T-helper 1 cell treated with Interleukin-12 subunit alpha and Interleukin-12 subunit beta and Interleukin-4 antibody, amounts not matched to agents 30 μg/mL and 1 μg/mL, for 36 hours (primary cell): Measurements from ENCODE around the gene FAM13A.

Experiments used
- H3K27ac Mint-ChIP-seq: one replicate; pipeline ENCODE4 v1.8.0; 2021; ENCODE audit warnings: mild to moderate bottlenecking, mixed read lengths
- H3K27me3 Mint-ChIP-seq: one replicate; pipeline ENCODE4 v1.8.0; 2021; ENCODE audit warnings: low read depth, mixed read lengths
- H3K36me3 Mint-ChIP-seq: one replicate; pipeline ENCODE4 v1.8.0; 2021; ENCODE audit warnings: low read depth, mixed read lengths
- H3K4me1 Mint-ChIP-seq: one replicate; pipeline ENCODE4 v1.8.0; 2021; ENCODE audit warnings: low read depth, mixed read lengths
- H3K4me3 Mint-ChIP-seq: one replicate; pipeline ENCODE4 v1.8.0; 2021; ENCODE audit warnings: mild to moderate bottlenecking, moderate library complexity, mixed read lengths
- H3K9me3 Mint-ChIP-seq: one replicate; pipeline ENCODE4 v1.8.0; 2021; ENCODE audit warnings: mixed read lengths

The FAM13A gene

DNA sequence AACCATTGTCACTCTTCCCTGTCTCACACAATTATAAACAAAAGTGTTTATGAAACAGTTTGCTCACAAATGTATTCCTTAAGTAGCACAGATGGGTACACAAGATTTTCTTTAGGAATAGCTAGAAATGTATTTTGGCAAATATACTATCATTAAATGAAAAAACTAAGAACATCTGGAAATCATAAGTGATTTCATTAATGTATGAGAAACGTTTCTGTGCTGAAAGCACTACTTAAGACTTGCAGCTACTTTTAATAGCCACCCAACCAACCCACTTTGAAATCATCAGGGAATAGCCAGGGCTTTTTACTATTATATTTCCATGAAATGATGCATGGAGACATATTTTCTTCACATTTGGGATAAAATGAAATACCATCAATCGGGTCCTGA lies 297.1 kb downstream of the FAM13A start:
- Mint-ChIP-seq H3K27me3 (no peaks in the 10 kb centered on the region), H3K27ac (no peak overlapping the region), H3K4me1 (no peaks in the 10 kb centered on the region), H3K36me3 (peaks cover 13% of the 10 kb centered on the region), H3K9me3 (no peaks in the 10 kb centered on the region), H3K4me3 (no peak overlapping the region)

DNA sequence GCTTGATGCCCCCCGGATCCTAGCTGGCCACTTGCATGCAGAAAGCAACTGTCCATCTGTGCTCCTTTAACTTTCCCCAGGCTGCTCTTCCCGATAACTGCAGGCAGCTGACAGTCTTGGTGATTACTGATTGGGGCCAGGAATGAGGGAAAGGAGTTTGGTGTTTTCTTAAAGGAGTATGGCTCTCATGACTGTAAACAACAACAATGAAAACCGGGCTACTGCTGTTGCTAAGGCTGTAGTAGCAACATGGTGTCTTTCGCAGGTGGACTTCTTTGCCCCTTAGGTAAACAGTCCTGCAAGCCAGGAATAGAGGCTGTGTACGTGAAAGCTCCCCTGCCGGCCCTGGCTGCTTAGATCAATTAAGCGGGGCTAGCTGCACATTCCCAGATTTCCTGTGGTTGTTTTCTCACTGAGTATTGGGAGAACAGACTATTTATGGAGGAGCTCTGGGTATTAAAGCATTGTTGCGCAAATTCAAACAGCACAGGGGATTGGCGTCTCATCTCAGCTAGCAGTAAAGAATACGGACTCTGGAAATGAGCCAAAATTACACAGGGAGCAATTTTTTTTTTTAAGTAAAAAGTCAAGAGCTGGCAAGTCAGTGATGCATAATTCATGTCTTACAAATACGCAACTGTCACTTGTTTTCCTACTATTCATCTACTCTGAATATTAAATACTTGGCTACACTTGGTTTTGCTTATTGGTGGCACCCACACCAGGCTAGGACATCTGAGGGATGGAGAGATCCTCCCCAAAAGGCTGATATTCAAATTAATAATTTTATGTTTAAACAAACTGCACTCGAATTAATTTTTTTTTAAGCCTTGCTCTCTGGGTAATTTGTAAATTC lies 297.7 kb downstream of the FAM13A start:
- Mint-ChIP-seq H3K36me3 (peaks cover 13% of the 10 kb centered on the region), H3K27me3 (no peaks in the 10 kb centered on the region), H3K9me3 (no peaks in the 10 kb centered on the region), H3K27ac (no peak overlapping the region), H3K4me1 (no peaks in the 10 kb centered on the region), H3K4me3 (no peak overlapping the region)

DNA sequence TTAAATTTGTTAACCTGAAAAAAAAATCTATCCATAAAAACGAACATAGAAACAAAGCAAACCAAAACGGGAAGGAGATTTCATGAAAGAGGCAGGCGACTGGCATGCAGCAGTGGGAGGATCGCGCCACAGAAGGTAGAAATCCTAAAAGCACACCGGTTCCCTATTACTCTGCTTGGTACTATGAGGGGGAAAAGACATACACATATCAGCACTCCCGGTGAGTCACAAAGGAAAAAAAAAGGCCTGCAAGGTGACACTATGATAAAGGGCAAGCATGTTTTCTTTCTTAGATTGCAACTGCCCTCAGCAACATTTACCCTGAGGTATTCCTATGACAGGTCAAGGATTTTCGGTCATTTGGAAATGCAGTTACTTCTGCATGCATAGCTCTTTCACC lies 298.7 kb downstream of the FAM13A start:
- Mint-ChIP-seq H3K27me3 (no peaks in the 10 kb centered on the region), H3K9me3 (no peaks in the 10 kb centered on the region), H3K4me3 (no peak overlapping the region)

DNA sequence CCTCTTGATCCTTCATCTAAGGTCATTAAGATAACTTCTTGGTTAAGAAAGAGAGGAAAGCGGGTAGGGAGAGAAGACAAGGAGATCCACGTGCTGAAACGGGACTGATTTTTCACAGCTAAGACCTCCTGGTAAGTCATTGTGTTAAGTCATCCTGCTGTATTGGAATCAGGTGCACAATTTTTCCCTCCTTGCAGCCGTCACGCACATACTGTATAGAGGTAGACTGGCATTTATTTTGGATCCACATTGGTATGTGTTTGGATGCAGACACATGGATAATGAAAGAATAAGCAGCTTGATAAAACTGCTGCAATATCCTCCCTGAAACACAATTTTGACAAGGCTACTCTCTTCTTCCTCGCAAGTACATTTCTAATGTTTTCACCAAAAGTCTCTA lies 299.2 kb downstream of the FAM13A start:
- H3K9me3 Mint-ChIP-seq: no peaks in the 10 kb centered on the region
- no peak overlapping the region for H3K4me3 Mint-ChIP-seq
- peaks cover 15% of the 10 kb centered on the region for H3K36me3 Mint-ChIP-seq
- H3K27ac Mint-ChIP-seq: no peak overlapping the region
- no peaks in the 10 kb centered on the region for H3K4me1 Mint-ChIP-seq
- no peaks in the 10 kb centered on the region for H3K27me3 Mint-ChIP-seq

More for the DNA sequence above, 298.7 kb downstream of the FAM13A start:
- Mint-ChIP-seq H3K4me1 (no peaks in the 10 kb centered on the region), H3K36me3 (peaks cover 18% of the 10 kb centered on the region), H3K27ac (no peak overlapping the region)

DNA sequence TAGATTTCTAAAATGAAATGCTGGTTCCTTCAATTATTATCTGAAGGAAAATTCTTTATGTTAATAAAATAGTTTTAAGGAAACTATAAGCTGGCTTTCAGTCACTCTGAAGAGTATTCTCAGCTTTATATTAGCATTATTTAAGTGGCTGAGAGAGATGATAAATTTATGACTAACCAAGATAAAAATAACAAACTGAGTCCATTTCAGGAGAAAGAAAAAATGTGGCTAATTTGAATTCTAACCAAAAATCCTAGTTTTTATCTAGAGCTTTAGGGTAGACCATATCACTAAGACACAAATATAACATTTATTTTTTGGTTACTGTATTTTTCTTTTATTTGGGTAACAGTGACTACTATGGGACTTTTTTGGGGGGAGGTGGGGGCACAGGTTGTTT lies 299.9 kb downstream of the FAM13A start:
- H3K9me3 Mint-ChIP-seq: no peaks in the 10 kb centered on the region
- no peak overlapping the region for H3K27ac Mint-ChIP-seq
- peaks cover 15% of the 10 kb centered on the region for H3K36me3 Mint-ChIP-seq
- H3K27me3 Mint-ChIP-seq: peaks cover 3% of the 10 kb centered on the region
- H3K4me1 Mint-ChIP-seq: no peaks in the 10 kb centered on the region
- H3K4me3 Mint-ChIP-seq: no peak overlapping the region

DNA sequence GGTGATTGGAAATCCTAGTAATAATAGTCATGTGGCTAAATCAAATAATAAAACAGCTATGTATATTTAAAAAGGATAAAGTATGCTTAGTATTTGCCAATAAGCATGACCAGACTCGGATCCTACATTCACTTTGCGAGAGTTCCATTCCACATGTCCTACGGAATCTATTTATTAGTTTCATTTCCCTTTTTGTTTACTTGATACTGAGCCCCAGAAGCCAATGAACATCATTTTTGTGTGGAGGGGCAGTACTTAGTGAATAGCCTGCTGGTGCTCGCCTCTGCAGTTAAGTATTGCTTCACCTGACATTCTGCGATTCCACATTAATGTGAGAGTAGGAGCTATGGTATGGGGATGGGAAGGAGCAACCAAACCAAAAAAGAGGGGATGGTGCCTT lies 300.8 kb downstream of the FAM13A start:
- H3K9me3 Mint-ChIP-seq: no peaks in the 10 kb centered on the region
- no peak overlapping the region for H3K4me3 Mint-ChIP-seq
- H3K27ac Mint-ChIP-seq: no peak overlapping the region
- H3K4me1 Mint-ChIP-seq: no peaks in the 10 kb centered on the region
- peaks cover 15% of the 10 kb centered on the region for H3K36me3 Mint-ChIP-seq
- H3K27me3 Mint-ChIP-seq: peaks cover 3% of the 10 kb centered on the region

DNA sequence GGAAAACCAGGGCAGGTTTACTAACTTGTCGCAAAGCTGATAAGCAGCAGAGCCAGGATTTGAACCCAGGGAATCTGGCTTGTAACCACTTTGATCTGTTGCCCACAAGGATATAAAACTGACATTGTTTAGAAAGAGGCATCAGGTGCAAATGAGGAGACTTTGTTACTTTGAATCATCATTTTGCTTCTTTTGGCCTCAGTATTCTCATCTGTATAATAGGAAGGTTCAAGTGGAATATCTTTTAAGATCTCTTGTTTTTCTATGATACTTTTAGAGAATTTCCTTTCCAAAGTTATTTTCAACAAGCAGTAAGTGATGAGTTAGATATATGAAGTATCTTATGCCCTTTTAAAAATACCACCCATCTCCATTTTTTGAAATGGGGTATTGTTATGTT lies 301.5 kb downstream of the FAM13A start:
- H3K27me3 Mint-ChIP-seq: peaks cover 3% of the 10 kb centered on the region
- H3K9me3 Mint-ChIP-seq: no peaks in the 10 kb centered on the region
- no peaks in the 10 kb centered on the region for H3K4me1 Mint-ChIP-seq
- no peak overlapping the region for H3K4me3 Mint-ChIP-seq
- H3K27ac Mint-ChIP-seq: no peak overlapping the region
- H3K36me3 Mint-ChIP-seq: peaks cover 13% of the 10 kb centered on the region

DNA sequence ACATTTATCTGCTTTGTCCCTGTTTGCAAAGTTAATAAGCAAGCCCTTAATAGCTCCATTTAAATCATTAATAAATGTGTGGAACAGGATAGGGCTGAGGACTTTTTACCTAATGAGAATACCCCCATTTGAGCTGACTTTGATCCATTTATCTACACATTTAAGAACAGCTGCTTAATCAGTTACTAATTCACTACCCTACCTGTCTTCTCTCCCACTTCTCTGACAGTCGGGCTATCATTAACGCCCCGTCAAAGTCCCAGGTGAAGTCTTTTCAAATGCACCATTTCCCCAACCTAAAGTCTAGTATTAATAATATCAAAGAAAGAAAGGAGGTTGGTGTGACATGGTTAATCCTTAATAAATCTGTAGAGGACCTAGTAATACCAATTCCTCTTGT lies 302.2 kb downstream of the FAM13A start:
- Mint-ChIP-seq H3K27ac (no peak overlapping the region), H3K4me3 (no peak overlapping the region), H3K4me1 (no peaks in the 10 kb centered on the region)

DNA sequence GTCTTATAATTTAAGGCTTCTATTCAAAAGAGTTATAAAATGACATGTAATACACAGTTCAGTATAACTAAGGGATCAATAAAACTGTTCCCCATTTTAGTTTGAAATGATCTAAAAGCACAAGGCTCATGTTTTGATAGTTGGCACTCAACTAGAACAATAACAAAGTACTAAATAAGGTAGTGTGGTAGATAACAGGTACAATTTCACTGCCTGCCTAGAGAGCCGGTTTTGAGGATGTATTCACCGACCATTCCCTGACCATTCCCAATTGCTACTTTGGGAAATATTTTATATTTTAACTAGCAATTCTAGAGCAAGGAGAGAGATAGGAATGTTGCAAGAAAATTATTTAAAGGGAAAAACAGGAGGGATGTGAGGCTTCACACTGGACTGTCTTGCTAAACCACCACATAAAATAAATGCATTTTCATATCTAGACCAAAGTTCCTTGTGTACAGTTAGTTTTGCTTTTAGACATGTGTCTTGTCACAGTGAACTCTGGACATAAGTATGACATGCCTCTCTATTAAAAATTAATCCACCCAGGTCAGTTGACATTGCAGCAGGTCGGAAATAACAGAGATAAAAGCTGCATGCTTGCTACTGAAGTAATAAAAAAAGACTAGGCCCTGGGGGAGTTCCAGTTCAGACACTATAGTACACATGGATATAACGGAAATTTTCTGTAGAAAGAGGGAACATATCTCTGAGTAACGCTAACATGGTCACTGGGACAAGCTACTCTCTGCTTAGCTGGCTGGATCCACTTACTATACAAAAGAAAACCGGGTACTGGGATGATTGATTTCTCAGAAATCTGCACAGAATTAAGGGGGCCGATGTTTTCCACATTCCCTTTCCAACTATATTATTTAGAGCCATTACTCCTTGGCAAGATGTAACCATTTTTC lies 303.1 kb downstream of the FAM13A start:
- H3K27me3 Mint-ChIP-seq: peaks cover 3% of the 10 kb centered on the region
- no peaks in the 10 kb centered on the region for H3K9me3 Mint-ChIP-seq
- peaks cover 25% of the 10 kb centered on the region for H3K36me3 Mint-ChIP-seq
- no peaks in the 10 kb centered on the region for H3K4me1 Mint-ChIP-seq
- H3K27ac Mint-ChIP-seq: no peak overlapping the region
- no peak overlapping the region for H3K4me3 Mint-ChIP-seq

More for the DNA sequence above, 302.2 kb downstream of the FAM13A start:
- H3K36me3 Mint-ChIP-seq: peaks cover 19% of the 10 kb centered on the region
- no peaks in the 10 kb centered on the region for H3K9me3 Mint-ChIP-seq
- peaks cover 3% of the 10 kb centered on the region for H3K27me3 Mint-ChIP-seq

DNA sequence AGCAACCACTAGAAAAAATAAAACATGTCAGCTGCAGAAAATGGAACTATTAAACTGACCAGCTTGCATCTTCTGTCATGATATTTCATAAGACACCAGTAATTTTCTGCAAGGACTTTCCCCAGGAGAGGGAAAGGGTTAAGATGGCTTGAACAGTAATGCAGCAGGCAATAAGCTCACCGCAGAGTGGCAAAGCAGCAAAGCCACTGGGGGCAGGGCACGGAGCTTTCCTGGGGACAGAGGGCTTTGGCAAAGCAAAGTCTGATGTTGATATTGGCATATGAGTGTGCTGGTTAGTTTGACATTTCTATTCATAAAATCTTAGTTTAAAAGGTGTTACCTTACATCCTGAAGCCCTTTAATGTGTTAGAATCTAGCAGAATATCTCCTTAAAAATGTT lies 304.2 kb downstream of the FAM13A start:
- H3K9me3 Mint-ChIP-seq: no peaks in the 10 kb centered on the region
- no peak overlapping the region for H3K4me3 Mint-ChIP-seq
- peaks cover 27% of the 10 kb centered on the region for H3K36me3 Mint-ChIP-seq
- H3K27me3 Mint-ChIP-seq: peaks cover 3% of the 10 kb centered on the region
- H3K27ac Mint-ChIP-seq: no peak overlapping the region
- no peaks in the 10 kb centered on the region for H3K4me1 Mint-ChIP-seq

DNA sequence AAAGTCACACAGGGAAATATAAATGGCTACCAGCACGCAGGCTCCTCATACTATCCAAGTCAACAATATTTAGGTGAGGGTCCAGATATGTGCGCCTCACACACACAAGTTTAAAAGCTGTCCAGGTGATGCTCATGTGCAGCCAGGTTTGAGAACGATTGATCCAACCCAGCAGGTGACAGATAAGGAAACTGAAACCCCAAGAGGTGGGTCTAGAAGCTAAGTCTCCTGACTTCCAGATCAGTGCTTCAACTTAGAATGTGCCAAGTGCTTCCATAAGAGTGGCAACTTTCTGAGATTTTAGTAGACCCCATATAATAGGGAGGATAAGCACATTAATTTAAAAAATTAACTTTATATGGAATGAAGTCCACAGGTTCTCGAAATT lies 304.9 kb downstream of the FAM13A start:
- Mint-ChIP-seq H3K4me1 (no peaks in the 10 kb centered on the region), H3K27ac (no peak overlapping the region), H3K36me3 (peaks cover 31% of the 10 kb centered on the region), H3K9me3 (no peaks in the 10 kb centered on the region), H3K4me3 (no peak overlapping the region), H3K27me3 (peaks cover 3% of the 10 kb centered on the region)

DNA sequence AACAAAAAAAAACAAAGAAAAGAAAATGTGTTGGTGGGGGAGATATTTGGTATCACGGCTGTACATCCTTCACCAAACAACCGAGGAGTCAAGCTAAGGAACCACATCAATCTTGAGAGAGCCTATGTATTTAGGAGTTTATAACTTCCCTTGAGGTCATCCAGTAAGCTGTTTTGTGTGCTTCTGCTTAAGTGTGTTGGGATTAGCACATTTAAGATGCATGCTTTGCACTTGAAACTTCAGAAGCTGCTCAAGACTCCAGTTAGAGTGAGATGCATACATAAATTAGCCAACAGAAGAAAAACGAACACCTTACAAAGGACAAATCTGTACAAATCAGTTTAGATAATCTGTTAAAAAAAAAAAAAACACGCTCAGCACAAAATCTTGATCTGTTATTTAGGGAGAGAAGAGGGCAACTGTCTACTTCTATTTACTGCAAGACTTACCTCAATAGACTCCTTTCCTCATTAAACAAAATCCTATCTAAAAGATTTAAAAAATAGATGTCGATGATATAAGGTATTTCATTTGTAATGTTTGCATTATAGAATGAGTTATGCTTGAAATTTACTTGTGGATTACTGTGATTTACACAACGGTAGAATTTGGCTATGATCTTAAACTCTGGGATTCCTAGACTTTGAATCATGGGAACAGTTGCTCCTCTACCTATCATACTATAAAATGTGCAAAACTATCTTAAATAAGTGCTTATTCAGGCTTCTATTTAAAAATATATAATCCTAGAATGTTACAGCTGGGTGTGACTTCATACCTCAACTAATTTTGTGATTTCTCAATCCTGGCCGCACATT lies 305.5 kb downstream of the FAM13A start:
- no peaks in the 10 kb centered on the region for H3K9me3 Mint-ChIP-seq
- H3K27me3 Mint-ChIP-seq: peaks cover 3% of the 10 kb centered on the region
- H3K4me1 Mint-ChIP-seq: no peaks in the 10 kb centered on the region
- no peak overlapping the region for H3K27ac Mint-ChIP-seq
- peaks cover 37% of the 10 kb centered on the region for H3K36me3 Mint-ChIP-seq
- no peak overlapping the region for H3K4me3 Mint-ChIP-seq

DNA sequence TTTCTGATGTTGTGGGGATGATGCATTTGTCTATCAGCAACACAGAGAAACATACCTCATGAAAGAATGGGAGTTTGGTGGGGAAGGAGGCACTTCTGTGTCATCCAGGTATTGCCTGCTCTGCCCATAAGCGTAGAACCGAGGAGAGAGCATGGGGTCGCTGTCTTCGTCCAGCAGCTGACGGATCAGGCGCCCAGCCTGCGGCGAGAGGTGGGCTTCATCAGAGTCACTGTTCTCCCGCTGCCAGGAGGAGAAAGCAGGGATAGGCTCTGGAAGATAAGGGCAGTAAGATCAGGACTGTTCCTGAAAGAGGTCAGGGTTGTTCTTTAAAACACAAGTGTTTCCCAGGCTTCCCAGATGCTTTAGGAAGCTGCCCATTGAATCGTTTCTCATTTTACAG lies 306.6 kb downstream of the FAM13A start:
- Mint-ChIP-seq H3K9me3 (no peaks in the 10 kb centered on the region), H3K36me3 (peaks cover 43% of the 10 kb centered on the region), H3K4me3 (no peak overlapping the region), H3K27me3 (peaks cover 3% of the 10 kb centered on the region), H3K27ac (no peak overlapping the region), H3K4me1 (no peaks in the 10 kb centered on the region)

DNA sequence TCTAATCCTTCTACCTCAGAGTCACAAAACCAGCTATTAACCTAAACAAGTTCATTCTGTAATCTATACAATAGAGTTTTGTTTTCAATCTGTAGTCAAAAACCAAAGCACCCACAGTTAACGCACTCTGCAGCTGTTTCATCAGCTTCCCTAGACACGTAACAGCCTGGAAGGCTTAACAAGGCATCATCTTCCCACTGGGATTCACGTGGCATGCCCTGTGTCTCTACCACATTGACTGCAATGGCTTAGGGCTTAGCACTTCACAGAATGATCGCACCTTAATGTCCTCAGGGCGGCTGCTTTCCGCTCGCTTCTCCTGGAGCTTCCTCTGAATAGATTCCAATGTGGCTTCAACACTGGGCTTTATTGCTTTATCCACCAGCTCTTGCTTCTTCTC lies 309.6 kb downstream of the FAM13A start:
- no peak overlapping the region for H3K4me3 Mint-ChIP-seq
- H3K4me1 Mint-ChIP-seq: no peaks in the 10 kb centered on the region
- no peaks in the 10 kb centered on the region for H3K9me3 Mint-ChIP-seq
- no peak overlapping the region for H3K27ac Mint-ChIP-seq
- H3K36me3 Mint-ChIP-seq: peaks cover 45% of the 10 kb centered on the region
- H3K27me3 Mint-ChIP-seq: peaks cover under 1% of the 10 kb centered on the region
